B cell (primary cell): ENCODE measurements around the gene ERG. TPM values are rescaled to one million over a fixed set of nuclear protein-coding genes. Genes with fewer than 3 reads are reported as not detected.

Source experiments
- ATAC-seq: fragments of 200-7000 bp; cut with Tn5 transposase; one replicate; pipeline ENCODE4 v1.10.0; 2021; ENCODE audit warnings: low read depth, mild to moderate bottlenecking, moderate number of reproducible peaks, moderate library complexity
- CTCF ChIA-PET: fragments of 350-600 bp; sonication (Branson Sonifier 250); formaldehyde crosslinking; loops from one replicate; lab custom pipeline; 2021; ENCODE audit warnings: antibody characterized with exemption, inconsistent platforms; lab: Charles Lee
- POLR2A ChIA-PET: fragments of 350-600 bp; sonication (Branson Sonifier 250); formaldehyde crosslinking; loops from one replicate; lab custom pipeline; 2021; ENCODE audit warnings: antibody characterized with exemption; lab: Charles Lee
- DNase-seq: peaks from one replicate; pipeline ENCODE4 v3.0.0; 2013
- H2AFZ ChIP-seq: 2 replicates; pipeline ENCODE4 v1.6.1; 2012; ENCODE audit warnings: mild to moderate bottlenecking, low read depth, low read length; ENCODE audit not compliant: insufficient read depth, poor library complexity, severe bottlenecking
- H3K27ac ChIP-seq, 2 donors: 1 replicate in 1 of 2; 2 replicates in 1 of 2; pipeline ENCODE4 v1.5.1; 2012 to 2013; ENCODE audit warnings: low read length in 2 of 2, mild to moderate bottlenecking in 2 of 2, moderate library complexity in 1 of 2
- H3K27me3 ChIP-seq, 4 experiments: fragments of 200-600 bp in 1 of 4; sonication (generic) in 1 of 4; replicated peaks in 1 of 4; 1 replicate in 2 of 4; 2 replicates in 2 of 4; pipeline versions ENCODE4 v1.6.1 to v1.7.0; 2013 to 2016; ENCODE audit warnings: low read length in 3 of 4, mild to moderate bottlenecking in 2 of 4, mixed read lengths in 1 of 4, moderate library complexity in 1 of 4; ENCODE audit not compliant: insufficient read depth in 4 of 4, control insufficient read depth in 3 of 4; ENCODE audit errors: control extremely low read depth in 1 of 4
- H3K36me3 ChIP-seq, 2 experiments: replicated peaks in 1 of 2; 1 replicate in 1 of 2; 2 replicates in 1 of 2; pipeline versions ENCODE4 v1.6.1 to v1.7.1; 2013; ENCODE audit warnings: low read length in 1 of 2; ENCODE audit not compliant: insufficient read depth in 2 of 2, control insufficient read depth in 1 of 2; ENCODE audit errors: control extremely low read depth in 1 of 2, extremely low read depth in 1 of 2
- H3K4me1 ChIP-seq, 2 donors: fragments of 200-600 bp in 1 of 2; sonication (generic) in 1 of 2; 1 replicate in 1 of 2; 2 replicates in 1 of 2; pipeline versions ENCODE4 v1.5.1 to v1.6.1; 2013 to 2017; ENCODE audit warnings: low read length in 2 of 2; ENCODE audit not compliant: control insufficient read depth in 2 of 2, insufficient read depth in 2 of 2
- H3K4me2 ChIP-seq: replicated peaks from 2 replicates; pipeline ENCODE3; 2012; ENCODE audit warnings: mild to moderate bottlenecking, low read depth, low read length; ENCODE audit not compliant: poor library complexity, severe bottlenecking
- H3K4me3 ChIP-seq, 5 experiments: fragments of 200-600 bp in 1 of 5; sonication (generic) in 1 of 5; 1 replicate in 3 of 5; 2 replicates in 2 of 5; pipeline versions ENCODE4 v1.5.1 to v1.7.0; 2011 to 2016; ENCODE audit warnings: low read length in 4 of 5, mild to moderate bottlenecking in 4 of 5, low read depth in 2 of 5, control low read depth in 1 of 5, moderate library complexity in 1 of 5; ENCODE audit not compliant: insufficient read depth in 1 of 5; ENCODE audit errors: control extremely low read depth in 1 of 5, extremely low read depth in 1 of 5
- H3K79me2 ChIP-seq: fragments of 200-600 bp; sonication (generic); one replicate; pipeline ENCODE4 v1.6.0; 2016; ENCODE audit warnings: low read length; ENCODE audit not compliant: control insufficient read depth, insufficient read depth
- H3K9ac ChIP-seq: fragments of 200-600 bp; sonication (generic); 2 replicates; pipeline ENCODE4 v1.6.1; 2017; ENCODE audit warnings: mild to moderate bottlenecking, low read length, moderate library complexity
- H3K9me3 ChIP-seq, 3 donors: one replicate each; pipeline versions ENCODE4 v1.6.1 to v1.7.1; 2013; ENCODE audit warnings: low read length in 2 of 3; ENCODE audit not compliant: control insufficient read depth in 2 of 3, insufficient read depth in 1 of 3; ENCODE audit errors: control extremely low read depth in 1 of 3
- H4K20me1 ChIP-seq: 2 replicates; pipeline ENCODE4 v1.6.0; 2012; ENCODE audit warnings: mild to moderate bottlenecking, low read length; ENCODE audit not compliant: insufficient read depth, control insufficient read depth, poor library complexity, severe bottlenecking
- H3K27ac Mint-ChIP-seq: one replicate; pipeline ENCODE4 v1.8.0; 2021; ENCODE audit warnings: mixed read lengths
- H3K27me3 Mint-ChIP-seq: one replicate; pipeline ENCODE4 v1.8.0; 2021; ENCODE audit warnings: mixed read lengths
- H3K4me1 Mint-ChIP-seq: one replicate; pipeline ENCODE4 v1.8.0; 2021; ENCODE audit warnings: mixed read lengths
- H3K4me3 Mint-ChIP-seq: one replicate; pipeline ENCODE4 v1.8.0; 2021; ENCODE audit warnings: mixed read lengths
- H3K9me3 Mint-ChIP-seq: one replicate; pipeline ENCODE4 v1.8.0; 2022; ENCODE audit warnings: mixed read lengths; ENCODE audit not compliant: insufficient read depth
- CTCF ChIP-seq: fragments of 200-600 bp; IDR thresholded peaks from one replicate; pipeline ENCODE4 v1.8.0; 2022; ENCODE audit warnings: antibody characterized with exemption, mild to moderate bottlenecking
- EZH2 ChIP-seq: IDR thresholded peaks from 2 replicates; pipeline ENCODE4 v1.6.1; 2012; ENCODE audit warnings: borderline replicate concordance, low read depth, mild to moderate bottlenecking, moderate library complexity, low read length; ENCODE audit not compliant: insufficient read depth, poor library complexity, severe bottlenecking
- WGBS: methylation state at CpG from one replicate; pipeline ENCODE4 v1.1.5; 2013; ENCODE audit warnings: missing lambda C conversion rate; ENCODE audit not compliant: insufficient coverage; 5-methylcytosine and 5-hydroxymethylcytosine counted together
- intact Hi-C: fragments of 100-400 bp; cut with micrococcal nuclease; formaldehyde crosslinking; loops from one replicate; pipeline ENCODE4 v1.10.0; 2022
- polyA plus RNA-seq: library from polyadenylated mRNA; depleted of rRNA; stranded (reverse); fragments of >200 nt; gene quantifications from 2 replicates; pipeline ENCODE4 v1.2.3, GENCODE V29; 2012
- total RNA-seq, 2 donors: library from RNA; stranded (reverse); fragments of 120-200 nt in 1 of 2; gene quantifications; 1 replicate in 1 of 2; 2 replicates in 1 of 2; pipeline versions ENCODE4 v1.2.3 to v1.2.4, GENCODE V29; 2013 to 2022

ERG gene
- total and polyA plus RNA-seq, 2 donors (not counting 1 experiment from before 2014, with no cell fraction given): 0.17 TPM; not detected in 1

GRCh38 chr21:38384675-38385426, 113.4 kb downstream of the ERG start:
- Mint-ChIP-seq H3K4me3 (no peak overlapping the region), H3K9me3 (no peaks in the 10 kb centered on the region), H3K27me3 (peaks cover 15% of the 10 kb centered on the region), H3K27ac (no peak overlapping the region), H3K4me1 (no peaks in the 10 kb centered on the region)
- intact Hi-C loops: no loop called here
- Histone ChIP-seq H3K27me3 (peaks cover 0 to 10% (median 0%) of the 10 kb centered on the region in 4 experiments), H3K4me2 (no peak overlapping the region), H3K9me3 (peaks cover 0 to 6% (median 0%) of the 10 kb centered on the region in 3 donors), H3K36me3 (no peaks in the 10 kb centered on the region), H4K20me1 (no peaks in the 10 kb centered on the region), H3K27ac (no peak overlapping the region), H3K79me2 (no peaks in the 10 kb centered on the region), H3K4me1 (no peaks in the 10 kb centered on the region), H3K9ac (no peak overlapping the region), H3K4me3 (no peak overlapping the region), H2AFZ (no peak overlapping the region)
- DNase-seq (no peak), ATAC-seq (no peak)
- POLR2A ChIA-PET: no interaction called here
- CTCF ChIA-PET: no interaction called here
- WGBS: 0% methylated on average over 1 of the region's 8 CpGs
- TF ChIP-seq EZH2 (no peak), CTCF (no peak)

GRCh38 chr21:38384238-38384560, 114.1 kb downstream of the ERG start:
- no peak for TF ChIP-seq CTCF
- no peak for TF ChIP-seq EZH2
- ATAC-seq: no peak
- Histone ChIP-seq H3K36me3 (no peaks in the 10 kb centered on the region), H3K27ac (no peak overlapping the region), H4K20me1 (no peaks in the 10 kb centered on the region), H2AFZ (no peak overlapping the region), H3K9me3 (peaks cover 0 to 6% (median 0%) of the 10 kb centered on the region in 3 donors), H3K4me3 (no peak overlapping the region), H3K4me1 (no peaks in the 10 kb centered on the region), H3K4me2 (no peak overlapping the region), H3K27me3 (peaks cover 0 to 10% (median 0%) of the 10 kb centered on the region in 4 experiments), H3K79me2 (no peaks in the 10 kb centered on the region), H3K9ac (no peak overlapping the region)
- DNase-seq: no peak
- ChIA-PET POLR2A (no interaction called here), CTCF (no interaction called here)
- no peak overlapping the region for H3K4me3 Mint-ChIP-seq
- H3K9me3 Mint-ChIP-seq: no peaks in the 10 kb centered on the region
- 18% methylated on average over 7 of the region's 8 CpGs for WGBS
- intact Hi-C loops: no loop called here
- no peaks in the 10 kb centered on the region for H3K4me1 Mint-ChIP-seq
- peaks cover 15% of the 10 kb centered on the region for H3K27me3 Mint-ChIP-seq
- H3K27ac Mint-ChIP-seq: no peak overlapping the region
